SK-N-SH treated with all-trans-retinoic acid at 6 μM for 48 hours (cell line): ENCODE results near the gene ROBO1.

ENCODE experiments used
- CSRNP3 ChIP-seq: fragments of 250-450 bp; sonication (Bioruptor Pico); IDR thresholded peaks from 2 replicates; pipeline ENCODE4 v1.5.1; 2021; ENCODE audit warnings: mild to moderate bottlenecking, moderate library complexity
- ZNF8 ChIP-seq: fragments of 450-650 bp; formaldehyde crosslinking; IDR thresholded peaks from 2 replicates; pipeline ENCODE4 v1.5.0; 2020; ENCODE audit warnings: mild to moderate bottlenecking, moderate library complexity

DNA sequence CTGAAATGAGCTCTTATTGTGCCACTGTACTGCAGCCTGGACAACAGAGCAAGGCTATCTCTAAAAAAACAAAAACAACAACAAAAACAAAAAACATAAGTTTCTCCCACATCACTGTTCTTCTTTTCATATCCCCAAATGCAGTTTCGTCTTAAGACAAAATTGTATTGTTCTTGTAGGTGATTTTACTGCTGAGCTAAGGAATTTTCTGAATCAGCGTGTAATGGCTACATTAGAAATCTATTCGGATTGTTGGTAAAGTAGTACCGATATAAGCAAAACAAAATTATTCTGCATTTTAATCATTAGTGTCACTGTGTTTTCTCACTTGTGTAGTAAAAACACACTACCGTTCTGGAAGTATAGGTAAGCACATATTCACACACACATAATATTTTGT is 512.5 kb downstream of the ROBO1 start:
- no peak for TF ChIP-seq CSRNP3 (CRISPR knock-in tag)
- no peak for TF ChIP-seq ZNF8
